Activated T-cell treated with anti-CD3 and anti-CD28 coated beads, Interleukin-2, amount 50 U/mL, for 24 hours (primary cell): ENCODE data around the gene DDIT4L.

ENCODE experiments used
- DNase-seq: peaks from one replicate; pipeline ENCODE4 v3.0.0-alpha.2; 2020
- H3K27ac Mint-ChIP-seq: 2 replicates; pipeline ENCODE4 v1.8.0; 2020; ENCODE audit warnings: mild to moderate bottlenecking, mixed read lengths
- H3K27me3 Mint-ChIP-seq: 2 replicates; pipeline ENCODE4 v1.8.0; 2020; ENCODE audit warnings: mixed read lengths
- H3K36me3 Mint-ChIP-seq: 2 replicates; pipeline ENCODE4 v1.8.0; 2020; ENCODE audit warnings: low read depth, mixed read lengths
- H3K4me1 Mint-ChIP-seq: 2 replicates; pipeline ENCODE4 v1.8.0; 2020; ENCODE audit warnings: low read depth, mixed read lengths
- H3K4me3 Mint-ChIP-seq: 2 replicates; pipeline ENCODE4 v1.8.0; 2020; ENCODE audit warnings: mild to moderate bottlenecking, moderate library complexity, mixed read lengths
- H3K9me3 Mint-ChIP-seq: 2 replicates; pipeline ENCODE4 v1.8.0; 2020; ENCODE audit warnings: mixed read lengths

Gene DDIT4L

DNA sequence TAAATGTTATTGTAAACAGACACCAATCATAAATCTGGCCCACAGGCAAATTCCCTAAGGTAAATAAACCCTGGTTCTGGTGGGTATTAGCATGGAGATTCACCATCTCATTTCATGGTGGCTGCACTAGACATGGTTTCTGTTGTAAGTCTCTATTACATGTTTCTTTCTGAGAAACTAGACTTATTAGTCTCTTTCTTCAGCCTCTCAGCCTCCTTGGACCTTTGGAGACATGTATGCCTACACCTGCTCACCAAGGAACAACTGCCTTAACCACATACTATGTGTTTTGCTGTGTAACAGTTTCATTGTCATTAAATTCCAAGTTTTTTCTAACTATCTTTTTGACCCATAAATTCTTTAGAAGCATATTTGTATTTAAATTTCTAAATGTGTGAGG, 13.1 kb downstream of the DDIT4L start:
- H3K27me3 Mint-ChIP-seq: peaks cover 3% of the 10 kb centered on the region
- no peaks in the 10 kb centered on the region for H3K36me3 Mint-ChIP-seq
- DNase-seq: no peak
- no peaks in the 10 kb centered on the region for H3K4me1 Mint-ChIP-seq
- H3K27ac Mint-ChIP-seq: no peak overlapping the region
- H3K9me3 Mint-ChIP-seq: no peaks in the 10 kb centered on the region
- no peak overlapping the region for H3K4me3 Mint-ChIP-seq

DNA sequence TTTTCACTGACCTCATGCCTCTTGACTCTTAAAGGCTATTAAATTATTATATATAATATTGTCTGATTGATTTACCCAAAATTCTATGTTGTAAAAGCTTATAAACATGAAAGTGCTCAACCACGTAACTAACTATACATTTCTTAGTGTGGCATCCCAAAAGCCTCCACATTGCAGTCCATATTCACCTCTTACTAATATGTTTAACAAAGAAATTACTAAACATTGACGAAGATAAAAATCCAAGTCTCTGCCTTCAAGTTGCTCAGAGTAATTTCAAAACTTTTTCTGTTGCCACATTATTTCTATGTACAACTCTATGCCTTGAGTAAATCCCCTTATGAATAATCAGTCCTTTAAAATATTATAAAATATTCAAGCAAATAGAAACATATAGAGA, 14.4 kb downstream of the DDIT4L start:
- Mint-ChIP-seq H3K4me3 (no peak overlapping the region), H3K27ac (no peak overlapping the region), H3K9me3 (no peaks in the 10 kb centered on the region), H3K27me3 (no peaks in the 10 kb centered on the region), H3K4me1 (no peaks in the 10 kb centered on the region), H3K36me3 (no peaks in the 10 kb centered on the region)
- DNase-seq: no peak

DNA sequence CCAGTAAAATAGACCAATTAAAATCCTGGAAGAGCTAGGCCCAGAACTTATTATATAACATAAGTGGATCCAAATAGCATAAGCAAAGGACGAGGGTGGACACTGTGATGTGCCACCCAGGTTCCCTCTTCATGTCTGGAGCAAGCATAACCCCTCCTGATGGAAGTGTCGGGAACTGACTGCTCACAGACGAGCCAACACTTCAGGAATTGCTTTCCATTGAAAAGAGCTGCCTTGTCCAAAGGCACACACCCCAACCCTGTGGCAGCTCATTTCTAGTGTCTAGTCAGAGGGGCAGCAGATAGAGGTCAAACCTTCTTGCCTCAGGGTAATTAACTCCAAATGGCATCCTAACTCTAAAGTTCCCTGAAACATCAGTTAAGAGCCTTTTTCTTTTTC, 15.3 kb downstream of the DDIT4L start:
- no peak overlapping the region for H3K4me3 Mint-ChIP-seq
- H3K36me3 Mint-ChIP-seq: no peaks in the 10 kb centered on the region
- H3K9me3 Mint-ChIP-seq: no peaks in the 10 kb centered on the region
- no peaks in the 10 kb centered on the region for H3K27me3 Mint-ChIP-seq
- H3K4me1 Mint-ChIP-seq: no peaks in the 10 kb centered on the region
- no peak overlapping the region for H3K27ac Mint-ChIP-seq
- no peak for DNase-seq

DNA sequence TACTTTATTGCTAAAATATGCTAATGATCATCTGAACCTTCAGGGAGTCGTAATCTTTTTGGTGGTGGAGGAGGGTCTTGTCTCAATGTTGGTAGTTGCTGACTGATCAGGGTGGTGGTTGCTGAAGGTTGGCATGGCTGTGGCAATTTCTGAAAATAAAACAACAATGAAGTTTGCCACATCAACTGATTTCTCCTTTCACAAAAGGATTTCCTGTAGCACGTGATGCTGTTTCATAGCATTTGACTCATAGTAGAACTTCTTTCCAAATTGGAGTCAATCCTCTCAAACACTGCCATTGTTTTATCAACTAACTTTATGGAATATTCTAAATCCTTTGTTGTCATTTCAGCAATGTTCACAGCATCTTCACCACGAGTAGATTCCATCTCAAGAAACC, 19.3 kb downstream of the DDIT4L start:
- no peaks in the 10 kb centered on the region for H3K36me3 Mint-ChIP-seq

DNA sequence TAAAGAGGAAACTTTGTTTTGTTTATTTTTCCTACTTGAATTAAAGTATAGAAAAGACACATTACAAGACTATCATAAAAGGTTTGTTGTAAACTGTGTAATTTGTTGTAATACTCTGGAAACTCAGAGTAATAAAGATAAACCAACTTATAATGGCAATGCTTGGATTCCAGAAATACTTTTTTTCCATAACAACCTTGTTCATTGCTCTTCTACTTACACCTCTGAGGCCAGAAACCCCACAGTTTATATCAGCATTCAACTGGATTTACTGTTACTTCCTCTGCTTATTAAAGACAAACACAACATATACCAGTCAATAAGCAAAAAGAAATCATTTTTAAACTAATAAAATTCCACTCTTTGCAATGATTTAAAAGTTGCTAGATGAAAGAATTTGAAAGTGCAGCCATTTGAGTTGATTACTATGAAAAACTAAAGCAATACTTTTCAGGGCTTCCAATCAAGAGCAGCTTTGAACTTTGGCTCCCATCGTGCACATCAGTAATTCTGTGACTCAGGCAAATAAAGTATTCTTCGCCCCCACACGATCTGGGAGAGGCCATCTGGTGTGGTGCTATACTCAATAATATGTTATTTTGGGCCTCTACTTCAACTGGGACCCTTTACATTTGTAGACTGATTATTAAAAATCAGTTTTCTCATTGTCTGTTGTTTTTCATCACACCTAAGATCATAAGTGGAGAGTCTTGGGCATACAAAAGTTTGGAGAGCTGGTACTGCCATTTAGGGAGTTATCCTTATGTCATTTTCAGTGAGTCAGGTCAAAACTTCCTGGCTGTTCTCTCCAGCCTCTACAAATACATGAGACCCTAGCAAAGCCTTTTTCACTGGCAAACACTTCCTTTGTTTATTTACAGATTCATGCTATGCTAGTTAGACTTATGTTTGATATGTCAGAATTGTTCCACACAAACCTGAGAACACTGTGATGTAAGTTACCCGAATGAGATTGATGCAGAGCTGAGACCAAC, 20.5 kb downstream of the DDIT4L start:
- Mint-ChIP-seq H3K4me1 (no peaks in the 10 kb centered on the region), H3K9me3 (no peaks in the 10 kb centered on the region), H3K27me3 (no peaks in the 10 kb centered on the region), H3K36me3 (no peaks in the 10 kb centered on the region), H3K27ac (no peak overlapping the region), H3K4me3 (no peak overlapping the region)
- DNase-seq: no peak

More for the DNA sequence above, 19.3 kb downstream of the DDIT4L start:
- no peak overlapping the region for H3K4me3 Mint-ChIP-seq
- no peak for DNase-seq
- no peaks in the 10 kb centered on the region for H3K4me1 Mint-ChIP-seq
- H3K9me3 Mint-ChIP-seq: no peaks in the 10 kb centered on the region
- H3K27ac Mint-ChIP-seq: no peak overlapping the region
- no peaks in the 10 kb centered on the region for H3K27me3 Mint-ChIP-seq

DNA sequence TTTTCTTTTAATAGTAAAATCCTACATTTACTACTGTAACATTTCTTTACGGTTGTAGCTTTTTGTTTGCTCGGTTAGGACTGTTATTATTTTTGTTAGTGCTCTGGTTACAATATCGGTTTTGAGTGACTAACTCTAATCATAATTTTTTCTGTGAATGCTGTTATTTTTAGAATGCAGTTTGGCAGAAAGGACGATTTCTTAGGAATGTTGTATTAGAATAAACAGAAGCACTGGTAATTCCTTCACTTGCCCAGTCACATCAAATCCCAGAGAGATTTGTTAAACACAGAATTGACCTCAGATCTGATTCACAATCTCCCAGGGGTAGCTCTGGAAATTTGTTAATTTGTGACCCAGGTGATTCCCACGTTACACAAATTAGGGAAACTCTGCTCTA, 21.7 kb downstream of the DDIT4L start:
- H3K36me3 Mint-ChIP-seq: no peaks in the 10 kb centered on the region
- H3K9me3 Mint-ChIP-seq: no peaks in the 10 kb centered on the region
- DNase-seq: no peak
- no peak overlapping the region for H3K4me3 Mint-ChIP-seq
- no peaks in the 10 kb centered on the region for H3K27me3 Mint-ChIP-seq
- no peaks in the 10 kb centered on the region for H3K4me1 Mint-ChIP-seq
- no peak overlapping the region for H3K27ac Mint-ChIP-seq

GRCh38 chr4:100166297-100167039, 23.8 kb downstream of the DDIT4L start:
- no peak overlapping the region for H3K4me3 Mint-ChIP-seq
- peaks cover 7% of the 10 kb centered on the region for H3K9me3 Mint-ChIP-seq
- no peak for DNase-seq
- no peak overlapping the region for H3K27ac Mint-ChIP-seq
- H3K27me3 Mint-ChIP-seq: no peaks in the 10 kb centered on the region
- H3K36me3 Mint-ChIP-seq: no peaks in the 10 kb centered on the region
- no peaks in the 10 kb centered on the region for H3K4me1 Mint-ChIP-seq

DNA sequence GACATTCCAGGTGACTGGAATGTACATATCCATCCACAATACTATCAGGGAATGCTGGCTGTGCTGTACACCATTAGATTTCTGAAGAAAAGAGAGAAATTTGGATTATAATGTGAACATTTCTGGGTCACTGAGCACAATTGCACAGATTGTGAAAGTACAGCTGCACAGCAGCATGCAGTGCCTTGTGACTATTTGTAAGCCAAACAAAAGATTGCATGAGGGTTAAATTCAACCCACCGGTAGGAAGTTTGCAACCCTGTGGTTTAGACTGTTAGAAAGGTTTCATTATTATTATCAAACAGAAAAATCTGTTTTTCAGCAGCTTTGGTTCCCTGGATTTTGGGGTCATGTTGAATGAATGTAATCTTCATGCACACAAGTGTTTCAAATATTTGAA, 24.5 kb downstream of the DDIT4L start:
- Mint-ChIP-seq H3K4me3 (no peak overlapping the region), H3K27ac (no peak overlapping the region), H3K27me3 (no peaks in the 10 kb centered on the region), H3K9me3 (peaks cover 11% of the 10 kb centered on the region), H3K4me1 (no peaks in the 10 kb centered on the region), H3K36me3 (no peaks in the 10 kb centered on the region)
- no peak for DNase-seq

- Mint-ChIP-seq H3K27me3 (no peaks in the 10 kb centered on the region), H3K36me3 (no peaks in the 10 kb centered on the region), H3K4me1 (no peaks in the 10 kb centered on the region), H3K4me3 (no peak overlapping the region), H3K9me3 (peaks cover 11% of the 10 kb centered on the region), H3K27ac (no peak overlapping the region)
- DNase-seq: no peak
Measured at GRCh38 chr4:100164808-100165760, 25.2 kb downstream of the DDIT4L start.

DNA sequence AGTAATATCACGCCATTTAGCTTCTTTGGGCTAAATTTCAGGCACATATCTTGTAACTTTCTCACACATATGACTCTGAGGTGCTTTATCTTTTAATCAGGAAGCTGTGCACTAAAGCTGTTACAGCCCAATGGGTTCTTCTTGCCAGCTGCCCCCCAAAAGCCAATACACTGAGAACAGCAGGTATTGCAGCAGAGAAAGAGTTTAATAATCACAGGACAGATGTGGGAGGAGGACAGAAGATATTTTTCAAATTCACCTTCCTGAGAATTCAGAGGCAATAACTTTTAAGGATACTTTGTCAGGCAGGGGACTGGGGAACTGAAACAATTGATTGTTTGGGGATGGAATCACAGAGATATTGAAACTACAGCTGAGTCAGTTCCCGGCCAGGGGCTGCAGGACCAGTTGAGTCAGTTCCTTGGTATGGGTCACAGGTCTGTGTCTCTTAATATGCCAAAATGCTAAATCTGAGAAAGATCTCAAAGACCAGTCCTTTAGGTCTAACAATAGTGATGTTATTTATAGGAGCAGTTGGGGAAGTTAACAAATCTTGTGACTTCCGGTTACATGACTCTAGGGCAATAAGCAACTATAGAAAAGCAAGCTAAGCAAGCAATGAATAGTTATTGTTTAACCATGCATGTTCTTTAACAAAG, 28.1 kb downstream of the DDIT4L start:
- Mint-ChIP-seq H3K27ac (no peak overlapping the region), H3K36me3 (no peaks in the 10 kb centered on the region), H3K9me3 (peaks cover 11% of the 10 kb centered on the region), H3K27me3 (peaks cover 11% of the 10 kb centered on the region), H3K4me3 (no peak overlapping the region), H3K4me1 (no peaks in the 10 kb centered on the region)
- DNase-seq: no peak

GRCh38 chr4:100149190-100149589, 41.1 kb downstream of the DDIT4L start:
- no peaks in the 10 kb centered on the region for H3K9me3 Mint-ChIP-seq
- no peak overlapping the region for H3K4me3 Mint-ChIP-seq
- no peaks in the 10 kb centered on the region for H3K4me1 Mint-ChIP-seq
- no peak overlapping the region for H3K27ac Mint-ChIP-seq
- no peaks in the 10 kb centered on the region for H3K27me3 Mint-ChIP-seq
- no peak for DNase-seq
- no peaks in the 10 kb centered on the region for H3K36me3 Mint-ChIP-seq

GRCh38 chr4:100147684-100148083, 42.6 kb downstream of the DDIT4L start:
- no peaks in the 10 kb centered on the region for H3K27me3 Mint-ChIP-seq
- no peaks in the 10 kb centered on the region for H3K36me3 Mint-ChIP-seq
- H3K9me3 Mint-ChIP-seq: no peaks in the 10 kb centered on the region
- DNase-seq: no peak
- H3K4me1 Mint-ChIP-seq: no peaks in the 10 kb centered on the region
- no peak overlapping the region for H3K4me3 Mint-ChIP-seq
- H3K27ac Mint-ChIP-seq: no peak overlapping the region

- Mint-ChIP-seq H3K27ac (no peak overlapping the region), H3K4me3 (no peak overlapping the region)
Measured at GRCh38 chr4:100147198-100147597, 43.1 kb downstream of the DDIT4L start.

DNA sequence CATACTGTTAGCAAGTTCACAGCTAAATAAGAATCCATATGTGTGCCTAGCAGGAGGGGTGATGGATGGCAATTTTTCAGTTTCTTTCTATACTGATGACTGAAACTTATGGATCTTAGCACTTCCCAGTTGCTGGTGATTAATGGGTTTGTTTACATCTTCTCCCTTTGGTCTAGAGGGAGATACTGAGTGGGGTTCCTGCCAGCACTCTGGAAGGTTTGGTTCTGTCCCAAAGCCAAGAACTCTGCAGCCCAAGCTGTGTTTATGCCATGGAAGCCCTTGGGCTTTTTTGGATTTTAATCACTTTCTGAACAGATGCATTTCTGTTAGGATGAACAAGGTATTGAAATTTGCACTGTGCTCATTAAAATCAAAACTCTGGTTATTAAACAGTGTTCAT, 43.5 kb downstream of the DDIT4L start:
- Mint-ChIP-seq H3K4me1 (no peaks in the 10 kb centered on the region), H3K36me3 (no peaks in the 10 kb centered on the region), H3K9me3 (no peaks in the 10 kb centered on the region), H3K27me3 (no peaks in the 10 kb centered on the region), H3K4me3 (no peak overlapping the region), H3K27ac (no peak overlapping the region)
- DNase-seq: no peak

More at GRCh38 chr4:100147198-100147597, 43.1 kb downstream of the DDIT4L start:
- H3K9me3 Mint-ChIP-seq: no peaks in the 10 kb centered on the region
- no peaks in the 10 kb centered on the region for H3K4me1 Mint-ChIP-seq
- no peak for DNase-seq
- H3K27me3 Mint-ChIP-seq: no peaks in the 10 kb centered on the region
- no peaks in the 10 kb centered on the region for H3K36me3 Mint-ChIP-seq
